Measurements from ENCODE around the gene CCSER1. TPM values are rescaled to one million over a fixed set of nuclear protein-coding genes. Genes with fewer than 3 reads are reported as not detected.

CCSER1 gene
- polyA plus RNA-seq, 1 donor from 2014 or later, result 20.8 TPM

GRCh38 chr4:90120815-90121214 lies 6.4 kb upstream of the CCSER1 start:
- no peaks in the 10 kb centered on the region for H4K20me1 ChIP-seq (ENCODE audit: insufficient read depth)
- H3K9ac ChIP-seq (ENCODE audit: low read length), result no peak overlapping the region
- no peak overlapping the region for H3K27ac ChIP-seq (ENCODE audit: low read length)
- no peak overlapping the region for H2AFZ ChIP-seq (ENCODE audit: low read depth, low read length)
- no peaks in the 10 kb centered on the region for H3K36me3 ChIP-seq (ENCODE audit: insufficient read depth, low read length)
- no peaks in the 10 kb centered on the region for H3K79me2 ChIP-seq (replicated peaks; ENCODE audit: insufficient read depth, low read length)
- TF ChIP-seq EZH2 (IDR thresholded peaks at IDR 0.05; ENCODE audit: borderline replicate concordance, insufficient read depth, low read length, poor library complexity, severe bottlenecking) (no peak), CTCF (IDR thresholded peaks at IDR 0.05; ENCODE audit: poor library complexity, severe bottlenecking) (no peak), EP300 (conservative IDR thresholded peaks at IDR 0.05; ENCODE audit: poor library complexity, severe bottlenecking) (no peak), POLR2AphosphoS5 (IDR thresholded peaks at IDR 0.05) (no peak), RAD21 (conservative IDR thresholded peaks at IDR 0.05) (no peak), REST (IDR thresholded peaks at IDR 0.05; ENCODE audit: borderline replicate concordance) (no peak), SMC3 (conservative IDR thresholded peaks at IDR 0.05; ENCODE audit: poor library complexity) (no peak), MXI1 (conservative IDR thresholded peaks at IDR 0.05; ENCODE audit: poor library complexity, severe bottlenecking) (no peak), TAF1 (IDR thresholded peaks at IDR 0.05; ENCODE audit: low read depth) (no peak)
- no peaks in the 10 kb centered on the region for H3K9me3 ChIP-seq (ENCODE audit: low read length)
- H3K9me2 ChIP-seq (ENCODE audit: insufficient read depth, low read length), result no peaks in the 10 kb centered on the region
- H3K4me3 ChIP-seq (ENCODE audit: low read length), result no peak overlapping the region
- no peaks in the 10 kb centered on the region for H3K27me3 ChIP-seq (ENCODE audit: insufficient read depth, low read depth, low read length)
- H3K4me2 ChIP-seq (ENCODE audit: low read length), result no peak overlapping the region
- no peaks in the 10 kb centered on the region for H3F3A ChIP-seq (ENCODE audit: insufficient read depth, low read length, poor library complexity, severe bottlenecking)

GRCh38 chr4:90121676-90122354 lies 5.4 kb upstream of the CCSER1 start:
- H3K4me3 ChIP-seq (ENCODE audit: low read length), result no peak overlapping the region
- TF ChIP-seq SMC3 (conservative IDR thresholded peaks at IDR 0.05; ENCODE audit: poor library complexity), result no peak
- no peak for TF ChIP-seq RAD21 (conservative IDR thresholded peaks at IDR 0.05)
- TF ChIP-seq EP300 (conservative IDR thresholded peaks at IDR 0.05; ENCODE audit: poor library complexity, severe bottlenecking), result no peak
- TF ChIP-seq EZH2 (IDR thresholded peaks at IDR 0.05; ENCODE audit: borderline replicate concordance, insufficient read depth, low read length, poor library complexity, severe bottlenecking), result no peak
- no peak for TF ChIP-seq POLR2AphosphoS5 (IDR thresholded peaks at IDR 0.05)
- TF ChIP-seq MXI1 (conservative IDR thresholded peaks at IDR 0.05; ENCODE audit: poor library complexity, severe bottlenecking), result no peak
- TF ChIP-seq TAF1 (IDR thresholded peaks at IDR 0.05; ENCODE audit: low read depth), result no peak
- no peak for TF ChIP-seq CTCF (IDR thresholded peaks at IDR 0.05; ENCODE audit: poor library complexity, severe bottlenecking)
- no peak for TF ChIP-seq REST (IDR thresholded peaks at IDR 0.05; ENCODE audit: borderline replicate concordance)
- H3K36me3 ChIP-seq (ENCODE audit: insufficient read depth, low read length), result no peaks in the 10 kb centered on the region
- no peak overlapping the region for H3K27ac ChIP-seq (ENCODE audit: low read length)
- H2AFZ ChIP-seq (ENCODE audit: low read depth, low read length), result no peak overlapping the region
- no peaks in the 10 kb centered on the region for H3K9me3 ChIP-seq (ENCODE audit: low read length)
- no peaks in the 10 kb centered on the region for H4K20me1 ChIP-seq (ENCODE audit: insufficient read depth)
- no peaks in the 10 kb centered on the region for H3K27me3 ChIP-seq (ENCODE audit: insufficient read depth, low read depth, low read length)
- no peak overlapping the region for H3K9ac ChIP-seq (ENCODE audit: low read length)
- no peak overlapping the region for H3K4me2 ChIP-seq (ENCODE audit: low read length)
- no peaks in the 10 kb centered on the region for H3K9me2 ChIP-seq (ENCODE audit: insufficient read depth, low read length)
- no peaks in the 10 kb centered on the region for H3F3A ChIP-seq (ENCODE audit: insufficient read depth, low read length, poor library complexity, severe bottlenecking)
- no peaks in the 10 kb centered on the region for H3K79me2 ChIP-seq (replicated peaks; ENCODE audit: insufficient read depth, low read length)

All from neural cell (in vitro differentiated cells).